Progenitor cell of endocrine pancreas (in vitro differentiated cells): ENCODE measurements around the gene NTN4. TPM values are rescaled to one million over a fixed set of nuclear protein-coding genes. Genes with fewer than 3 reads are reported as not detected.
"Not testable (repeated sequence)": the region's sequence is repeated elsewhere in the genome, so short reads cannot be mapped to it uniquely, and the experiment has no call there.

Experiments
- DNase-seq: peaks from one replicate; pipeline ENCODE4 v3.0.0; 2021; ENCODE audit warnings: low spot score; ENCODE audit not compliant: unreplicated experiment
- H3K27ac Mint-ChIP-seq: 2 replicates; pipeline ENCODE4 v1.8.0; 2021; ENCODE audit warnings: mild to moderate bottlenecking, moderate library complexity, mixed read lengths
- H3K27me3 Mint-ChIP-seq: 2 replicates; pipeline ENCODE4 v1.8.0; 2021; ENCODE audit warnings: mixed read lengths
- H3K36me3 Mint-ChIP-seq: 2 replicates; pipeline ENCODE4 v1.8.0; 2022; ENCODE audit warnings: mixed read lengths; ENCODE audit not compliant: insufficient read depth
- H3K4me1 Mint-ChIP-seq: 2 replicates; pipeline ENCODE4 v1.8.0; 2021; ENCODE audit warnings: low read depth, mixed read lengths
- H3K4me3 Mint-ChIP-seq: 2 replicates; pipeline ENCODE4 v1.8.0; 2021; ENCODE audit warnings: low read depth, mild to moderate bottlenecking, moderate library complexity, mixed read lengths
- H3K9me3 Mint-ChIP-seq: 2 replicates; pipeline ENCODE4 v1.8.0; 2021; ENCODE audit warnings: low read depth, mixed read lengths
- total RNA-seq: library from RNA; stranded (reverse); gene quantifications from 2 replicates; pipeline ENCODE4 v1.2.1, GENCODE V29; 2021
- TF ChIP-seq, protein P1 (sequence below): fragments of 200-600 bp; sonication (generic); IDR thresholded peaks from one replicate; pipeline ENCODE4 v1.5.0; 2021; ENCODE audit warnings: antibody characterized with exemption, mild to moderate bottlenecking; ENCODE audit not compliant: unreplicated experiment

The NTN4 gene
- total RNA-seq, 1 donor from 2014 or later = 7.4 TPM

DNA sequence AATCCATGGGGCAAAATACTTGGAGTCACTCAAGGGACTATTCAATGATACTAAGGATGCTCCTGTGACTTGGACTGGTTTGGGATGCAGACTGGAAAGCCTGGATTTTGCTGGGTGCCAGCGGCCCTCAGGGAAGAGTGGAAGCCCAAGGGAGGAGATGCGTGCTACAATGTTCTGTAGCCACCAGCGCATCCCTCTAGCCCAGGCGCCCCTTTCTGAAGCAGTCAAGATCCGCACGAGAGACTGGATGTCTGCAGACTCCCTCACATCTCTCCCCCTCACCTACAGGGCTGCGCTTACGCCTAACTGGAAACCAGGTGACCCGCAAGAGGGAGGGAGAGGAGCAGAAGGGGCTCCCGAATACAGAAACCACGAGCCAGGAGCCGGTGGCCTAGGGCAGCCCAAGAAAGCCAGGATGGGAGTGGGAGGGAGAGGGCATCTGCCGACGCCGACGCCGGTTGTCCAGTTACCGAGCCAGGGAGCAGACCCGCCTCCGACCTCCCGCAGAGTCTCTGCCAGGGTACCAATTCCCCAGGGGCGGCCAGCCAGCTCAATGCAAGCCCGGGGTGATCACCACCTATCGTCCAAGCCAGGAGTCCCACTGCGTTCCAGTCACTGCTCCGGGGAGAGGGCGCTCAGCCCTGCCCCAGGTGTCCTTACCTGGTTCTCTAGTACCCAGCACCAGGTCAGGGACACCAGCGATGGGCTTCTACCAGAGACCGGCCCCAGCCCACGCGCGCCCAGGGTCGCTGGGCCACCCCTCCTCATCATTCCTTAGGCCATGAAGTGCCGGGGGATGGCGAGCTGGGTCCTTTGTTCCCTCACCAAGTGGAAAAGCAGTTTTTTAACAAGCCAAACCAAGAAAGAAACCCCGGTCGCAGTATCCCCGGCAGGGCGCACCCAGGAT is 1.2 kb downstream of the NTN4 start:
- peak; percentile 32 for DNase-seq
- Mint-ChIP-seq H3K4me1 (peaks cover 9% of the 10 kb centered on the region), H3K27ac (peak overlapping the region; percentile 67), H3K4me3 (peak overlapping the region; percentile 83), H3K9me3 (no peaks in the 10 kb centered on the region), H3K36me3 (peaks cover 2% of the 10 kb centered on the region), H3K27me3 (peaks cover 48% of the 10 kb centered on the region)
- TF ChIP-seq, protein P1, sequence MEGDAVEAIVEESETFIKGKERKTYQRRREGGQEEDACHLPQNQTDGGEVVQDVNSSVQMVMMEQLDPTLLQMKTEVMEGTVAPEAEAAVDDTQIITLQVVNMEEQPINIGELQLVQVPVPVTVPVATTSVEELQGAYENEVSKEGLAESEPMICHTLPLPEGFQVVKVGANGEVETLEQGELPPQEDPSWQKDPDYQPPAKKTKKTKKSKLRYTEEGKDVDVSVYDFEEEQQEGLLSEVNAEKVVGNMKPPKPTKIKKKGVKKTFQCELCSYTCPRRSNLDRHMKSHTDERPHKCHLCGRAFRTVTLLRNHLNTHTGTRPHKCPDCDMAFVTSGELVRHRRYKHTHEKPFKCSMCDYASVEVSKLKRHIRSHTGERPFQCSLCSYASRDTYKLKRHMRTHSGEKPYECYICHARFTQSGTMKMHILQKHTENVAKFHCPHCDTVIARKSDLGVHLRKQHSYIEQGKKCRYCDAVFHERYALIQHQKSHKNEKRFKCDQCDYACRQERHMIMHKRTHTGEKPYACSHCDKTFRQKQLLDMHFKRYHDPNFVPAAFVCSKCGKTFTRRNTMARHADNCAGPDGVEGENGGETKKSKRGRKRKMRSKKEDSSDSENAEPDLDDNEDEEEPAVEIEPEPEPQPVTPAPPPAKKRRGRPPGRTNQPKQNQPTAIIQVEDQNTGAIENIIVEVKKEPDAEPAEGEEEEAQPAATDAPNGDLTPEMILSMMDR = peak; percentile 26

DNA sequence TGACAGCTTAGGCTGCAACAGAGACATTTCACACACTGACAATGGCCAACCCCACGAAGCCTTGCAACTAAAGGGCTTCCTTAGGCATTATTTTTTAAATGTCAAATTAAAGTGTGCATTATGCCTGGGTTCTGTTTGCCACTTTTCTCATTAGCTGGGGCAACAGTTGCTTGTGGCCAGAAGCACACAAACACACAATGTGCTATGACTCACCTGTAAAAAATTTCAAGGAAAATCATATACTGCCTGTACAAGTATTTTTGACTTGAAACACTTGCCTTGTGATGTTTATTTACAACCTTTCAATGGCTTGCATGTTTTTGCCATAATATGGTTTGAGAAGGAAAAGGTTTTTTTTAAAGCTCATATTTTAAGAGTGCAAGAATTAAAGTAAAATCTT is 1.9 kb downstream of the NTN4 start:
- Mint-ChIP-seq H3K27me3 (peaks cover 43% of the 10 kb centered on the region), H3K4me1 (peaks cover 9% of the 10 kb centered on the region), H3K27ac (no peak overlapping the region), H3K36me3 (peaks cover 2% of the 10 kb centered on the region), H3K4me3 (peak overlapping the region; percentile 83), H3K9me3 (no peaks in the 10 kb centered on the region)
- no peak for DNase-seq
- TF ChIP-seq, protein P1 = no peak

DNA sequence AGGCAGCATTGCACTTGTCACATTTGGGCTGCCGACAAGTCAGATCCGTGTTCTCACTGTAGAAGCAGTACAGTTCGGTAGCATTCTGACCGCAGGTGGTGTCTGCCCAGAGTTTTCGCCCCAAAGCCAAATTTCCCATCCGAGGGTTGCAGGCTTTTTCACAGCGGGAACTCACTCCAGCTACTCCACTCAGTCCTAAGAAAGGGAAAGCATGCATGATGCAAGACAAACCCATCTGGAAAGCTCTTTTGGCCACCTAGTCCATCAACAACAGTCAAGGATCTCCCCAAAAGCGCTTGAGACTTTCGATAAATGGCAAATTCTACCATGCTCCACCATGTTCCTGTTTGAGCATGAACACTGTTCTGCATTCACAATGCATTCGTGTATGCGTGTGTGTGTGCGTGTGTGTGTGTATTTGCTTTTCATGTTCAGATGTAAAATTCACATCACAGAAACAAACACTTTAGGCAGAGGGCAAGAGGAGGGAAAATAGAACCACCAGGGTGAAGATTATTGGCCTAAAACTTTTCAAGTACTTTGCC is 3.2 kb downstream of the NTN4 start:
- TF ChIP-seq, protein P1 = no peak
- Mint-ChIP-seq H3K4me3 (no peak overlapping the region), H3K27me3 (peaks cover 33% of the 10 kb centered on the region), H3K36me3 (peaks cover 2% of the 10 kb centered on the region), H3K9me3 (no peaks in the 10 kb centered on the region), H3K4me1 (peaks cover 9% of the 10 kb centered on the region), H3K27ac (no peak overlapping the region)
- DNase-seq = no peak

DNA sequence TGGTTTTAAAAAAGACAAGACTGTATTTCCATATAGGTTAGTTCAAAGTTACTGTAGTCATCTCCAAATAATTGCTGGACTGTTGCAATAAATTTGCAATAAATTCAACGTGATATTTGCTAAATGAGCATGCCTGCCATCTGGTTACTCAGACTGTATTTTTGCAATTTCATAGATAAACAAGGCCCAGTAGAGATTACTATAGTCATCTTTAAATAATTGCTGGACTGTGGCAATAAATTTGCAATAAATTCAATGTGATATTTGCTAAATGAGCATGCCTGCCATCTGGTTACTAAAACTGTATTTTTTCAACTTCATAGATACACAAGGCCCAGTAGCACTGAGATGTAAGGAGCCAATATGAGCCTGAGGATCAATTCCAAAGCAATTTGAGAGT is 5.6 kb downstream of the NTN4 start:
- TF ChIP-seq, protein P1 = no peak
- Mint-ChIP-seq H3K9me3 (no peaks in the 10 kb centered on the region), H3K27ac (no peak overlapping the region), H3K4me1 (peaks cover 4% of the 10 kb centered on the region), H3K27me3 (peaks cover 18% of the 10 kb centered on the region), H3K36me3 (peaks cover 2% of the 10 kb centered on the region), H3K4me3 (no peak overlapping the region)
- DNase-seq = no peak

DNA sequence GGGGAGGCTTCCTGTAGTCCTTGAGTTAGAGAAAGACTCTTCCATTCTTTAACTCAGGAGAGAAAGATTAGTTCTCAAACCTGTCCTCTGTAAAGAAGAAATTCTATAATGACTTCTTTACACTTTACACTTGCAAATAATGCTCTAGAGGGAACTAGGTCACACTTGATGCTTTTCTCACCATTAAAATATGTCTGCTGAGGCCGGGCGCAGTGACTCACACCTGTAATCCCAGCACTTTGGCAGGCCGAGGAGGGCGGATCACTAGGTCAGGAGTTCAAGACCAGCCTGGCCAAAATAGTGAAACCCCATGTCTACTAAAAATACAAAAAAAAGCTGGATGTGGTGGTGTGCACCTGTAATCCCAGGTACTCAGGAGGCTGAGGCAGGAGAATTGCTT is 6.3 kb downstream of the NTN4 start:
- H3K4me3 Mint-ChIP-seq = no peak overlapping the region
- TF ChIP-seq, protein P1 = no peak
- no peak for DNase-seq
- no peaks in the 10 kb centered on the region for H3K4me1 Mint-ChIP-seq
- no peaks in the 10 kb centered on the region for H3K9me3 Mint-ChIP-seq
- peaks cover 15% of the 10 kb centered on the region for H3K27me3 Mint-ChIP-seq
- H3K27ac Mint-ChIP-seq = no peak overlapping the region
- H3K36me3 Mint-ChIP-seq = peaks cover 2% of the 10 kb centered on the region

DNA sequence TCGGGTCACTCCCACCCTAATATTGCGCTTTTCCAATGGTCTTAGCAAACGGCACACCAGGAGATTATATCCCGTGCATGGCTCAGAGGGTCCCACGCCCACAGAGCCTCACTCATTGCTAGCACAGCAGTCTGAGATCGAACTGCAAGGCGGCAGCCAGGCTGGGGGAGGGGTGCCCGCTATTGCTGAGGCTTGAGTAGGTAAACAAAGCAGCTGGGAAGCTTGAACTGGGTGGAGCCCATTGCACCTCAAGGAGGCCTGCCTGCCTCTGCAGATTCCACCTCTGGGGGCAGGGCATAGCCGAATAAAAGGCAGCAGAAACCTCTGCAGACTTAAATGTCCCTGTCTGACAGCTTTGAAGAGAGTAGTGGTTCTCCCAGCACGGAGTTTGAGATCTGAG is 15.1 kb downstream of the NTN4 start:
- H3K4me1 Mint-ChIP-seq = not testable (repeated sequence)
- Mint-ChIP-seq H3K9me3 (peaks cover 11% of the 10 kb centered on the region), H3K36me3 (peaks cover 12% of the 10 kb centered on the region)

More for the DNA sequence above, 15.1 kb downstream of the NTN4 start:
- H3K27ac Mint-ChIP-seq, H3K4me3 Mint-ChIP-seq, H3K27me3 Mint-ChIP-seq, DNase-seq: not testable (repeated sequence)
